ENCODE data around the gene ELFN2.

Gene ELFN2

DNA sequence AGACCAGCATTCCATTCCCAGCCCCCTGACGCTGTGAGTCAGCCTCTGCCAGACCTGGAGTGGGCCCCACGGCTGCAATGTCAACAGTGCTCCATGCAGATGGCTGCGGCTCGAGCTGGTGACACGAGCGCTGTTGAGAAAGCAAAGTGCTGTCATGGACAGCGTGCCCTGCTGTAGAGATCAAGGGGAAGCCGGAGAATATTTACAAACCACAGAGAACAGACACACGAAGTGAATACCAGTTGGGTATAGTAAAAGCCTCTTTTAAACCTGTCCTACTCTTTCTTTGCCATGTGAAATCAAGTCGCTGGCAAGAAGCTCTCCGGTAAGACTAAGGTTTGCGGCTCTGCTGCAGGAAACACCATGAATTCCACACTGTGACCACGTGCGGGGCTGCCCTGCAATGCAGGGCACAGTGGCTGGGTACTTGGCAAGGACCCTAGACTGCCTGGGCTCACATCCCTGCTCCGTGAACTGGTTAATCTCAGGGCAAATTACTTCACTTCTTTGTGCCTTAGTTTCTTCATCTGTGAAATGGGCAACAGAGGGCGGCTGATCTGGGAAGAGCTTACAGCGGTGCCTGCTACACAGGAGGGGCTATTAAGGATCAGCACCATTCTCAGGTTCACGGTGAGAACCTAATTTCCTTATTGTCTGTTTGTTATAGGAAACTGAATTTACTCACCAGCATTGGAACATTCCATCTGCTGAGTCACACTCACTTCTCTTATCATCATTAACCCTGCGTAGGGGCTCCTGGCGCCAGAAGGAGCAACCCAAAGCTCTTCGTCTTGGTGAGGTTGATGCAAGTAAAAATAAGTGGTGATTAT lies 27.8 kb upstream of the ELFN2 start:
- no peak for DNase-seq

DNA sequence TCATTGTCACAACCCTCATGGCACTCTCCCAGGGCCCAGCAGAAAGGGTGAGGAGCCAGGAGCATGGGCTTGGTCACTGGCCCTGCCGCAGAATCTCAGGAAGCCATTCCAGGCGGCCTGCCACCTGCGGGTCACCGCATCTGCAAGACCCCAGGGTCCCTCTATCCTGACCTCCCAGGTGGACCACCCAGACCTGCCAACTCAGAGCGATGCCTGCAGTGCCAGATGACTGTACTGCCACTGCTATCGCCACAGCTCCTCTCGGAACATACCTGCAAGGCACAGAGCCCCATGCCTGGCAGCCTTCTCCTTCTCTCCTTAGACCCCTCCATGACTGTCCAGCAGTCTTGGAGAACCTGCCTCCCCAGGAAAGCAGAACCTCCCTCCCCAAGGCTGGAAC lies 26.4 kb upstream of the ELFN2 start:
- no peak for DNase-seq

DNA sequence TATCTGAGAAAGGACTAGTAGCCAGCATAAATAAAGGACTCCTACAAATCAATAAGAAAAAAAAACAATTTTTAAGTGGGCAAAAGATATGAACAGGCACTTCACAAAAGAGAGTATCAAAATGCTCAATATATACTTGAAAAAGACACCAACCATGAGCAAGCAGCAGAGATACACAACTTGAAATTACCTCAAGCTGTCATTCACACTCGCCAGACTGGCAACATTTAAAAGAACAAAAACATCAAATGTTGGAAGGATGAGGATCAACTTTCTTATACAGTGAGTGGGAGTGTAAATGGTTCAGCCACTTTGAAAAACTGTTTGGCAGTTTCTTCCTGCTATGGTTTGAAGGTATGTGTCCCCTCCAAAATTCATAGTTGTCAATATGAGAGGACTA lies 23.9 kb upstream of the ELFN2 start:
- no peak for DNase-seq

DNA sequence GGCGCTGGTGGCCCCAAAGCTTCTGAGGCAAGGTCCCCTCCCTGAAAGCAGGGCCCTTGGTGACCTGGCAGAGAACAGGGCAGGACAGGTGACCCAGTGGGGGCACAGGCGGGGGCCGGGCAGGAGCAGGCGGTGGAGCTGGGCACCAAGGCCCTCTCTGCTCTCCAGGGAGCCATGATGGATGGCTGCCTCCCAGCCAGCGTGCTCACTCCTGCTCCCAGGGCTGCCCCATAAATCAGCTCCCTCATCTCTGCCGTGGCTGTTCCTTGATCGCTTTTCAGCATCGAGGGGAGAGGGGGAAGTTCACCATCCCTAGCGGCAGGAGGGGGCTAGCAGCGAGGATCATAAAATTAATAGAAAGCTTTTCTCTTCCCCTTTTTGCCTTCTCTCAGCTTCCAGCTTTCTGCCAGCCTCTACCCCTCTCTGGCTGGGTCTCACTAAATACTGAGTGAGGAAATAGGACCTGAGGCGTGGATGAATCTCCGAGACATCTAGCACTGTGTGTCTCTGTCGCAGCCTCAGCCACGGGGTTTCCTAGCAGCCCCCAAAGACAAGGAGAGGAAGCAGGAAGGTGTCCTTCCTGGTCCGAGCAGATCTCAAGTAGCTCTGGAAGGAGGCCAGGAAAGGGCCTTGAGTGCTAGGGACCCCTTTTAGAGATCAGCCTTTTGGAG lies 22.2 kb upstream of the ELFN2 start:
- DNase-seq, result no peak

DNA sequence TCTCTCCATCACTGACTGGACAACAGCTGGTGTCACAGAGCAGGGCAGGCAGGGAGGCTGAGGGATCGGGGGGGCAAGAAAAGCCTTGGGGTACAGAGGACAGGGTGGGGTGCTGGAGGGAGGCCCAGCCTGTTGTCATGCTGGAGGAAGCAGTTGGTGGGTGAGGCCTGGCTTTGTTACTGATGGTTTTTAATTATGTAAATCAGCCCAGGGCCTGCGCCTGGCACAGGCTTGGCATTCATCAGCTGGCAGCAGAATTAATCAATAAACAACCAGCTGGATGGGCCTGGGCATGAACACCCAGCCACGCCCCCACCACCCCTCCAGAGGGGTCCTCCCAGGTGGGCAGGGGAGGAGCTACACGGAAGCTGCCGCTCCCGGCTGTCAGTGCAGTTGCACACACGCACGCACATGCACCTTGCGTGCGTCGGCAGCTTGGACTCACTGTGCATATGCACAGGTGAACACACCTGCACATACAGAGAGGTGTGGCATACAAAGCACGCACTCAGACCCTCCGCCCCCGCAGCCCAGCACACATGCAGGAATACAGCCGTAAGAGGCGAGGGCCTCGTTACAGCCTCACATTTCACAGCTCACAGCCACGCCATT lies 21.3 kb upstream of the ELFN2 start:
- peak; percentile 78 for DNase-seq

DNA sequence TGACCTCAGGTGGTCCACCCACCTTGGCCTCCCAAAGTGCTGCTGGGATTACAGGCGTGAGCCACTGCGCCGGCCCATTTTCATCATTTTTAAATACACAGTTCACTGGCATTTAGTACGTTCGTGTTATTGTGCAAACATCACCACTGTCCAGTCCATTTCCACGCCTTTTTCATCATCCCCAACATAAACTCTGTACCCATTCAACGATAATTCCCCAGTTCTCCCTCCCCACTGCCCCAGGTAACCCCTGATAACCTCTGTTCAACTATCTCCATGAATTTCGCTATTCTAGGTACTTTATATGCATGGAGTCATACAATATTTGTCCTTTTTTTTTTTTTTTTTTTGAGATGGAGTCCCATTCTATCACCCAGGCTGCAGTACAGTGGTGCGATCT lies 18.2 kb upstream of the ELFN2 start:
- DNase-seq, result no peak

DNA sequence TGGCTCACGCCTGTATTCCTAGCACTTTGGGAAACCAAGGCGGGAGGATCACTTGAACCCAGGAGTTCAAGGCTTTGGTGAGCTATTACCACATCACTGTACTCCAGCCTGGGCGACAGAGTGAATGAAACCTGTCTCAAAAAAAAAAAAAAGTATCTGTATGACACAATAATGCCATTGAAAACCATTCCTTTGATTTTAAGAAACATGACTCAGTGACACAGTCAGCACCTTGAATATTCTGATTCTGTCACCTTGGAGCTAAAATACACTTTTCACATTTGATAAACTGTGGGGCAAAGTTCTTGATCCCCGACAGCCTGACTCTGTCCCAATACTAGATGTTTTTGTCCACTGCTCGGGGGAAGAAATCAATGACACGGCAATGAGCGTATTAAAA lies 16.7 kb upstream of the ELFN2 start:
- DNase-seq, result no peak

DNA sequence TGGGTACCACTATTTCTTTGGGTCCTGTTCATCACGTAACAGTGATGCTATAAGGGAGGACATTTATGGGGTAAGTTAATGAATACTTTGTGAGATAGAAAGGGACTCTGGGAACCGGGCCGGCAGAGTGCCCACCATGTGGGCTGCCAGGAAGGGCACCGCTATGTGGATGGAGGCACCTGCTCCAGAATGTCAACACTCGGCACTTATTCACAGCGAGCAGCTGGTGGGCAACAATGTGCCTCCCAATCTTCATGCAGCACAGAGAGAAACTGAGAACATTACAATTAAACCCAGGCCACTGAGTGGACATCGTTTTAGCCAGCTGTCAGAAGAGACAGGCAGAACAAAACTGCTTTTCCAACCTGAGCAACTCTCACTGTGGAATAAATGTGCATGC lies 15.8 kb upstream of the ELFN2 start:
- DNase-seq, result no peak

DNA sequence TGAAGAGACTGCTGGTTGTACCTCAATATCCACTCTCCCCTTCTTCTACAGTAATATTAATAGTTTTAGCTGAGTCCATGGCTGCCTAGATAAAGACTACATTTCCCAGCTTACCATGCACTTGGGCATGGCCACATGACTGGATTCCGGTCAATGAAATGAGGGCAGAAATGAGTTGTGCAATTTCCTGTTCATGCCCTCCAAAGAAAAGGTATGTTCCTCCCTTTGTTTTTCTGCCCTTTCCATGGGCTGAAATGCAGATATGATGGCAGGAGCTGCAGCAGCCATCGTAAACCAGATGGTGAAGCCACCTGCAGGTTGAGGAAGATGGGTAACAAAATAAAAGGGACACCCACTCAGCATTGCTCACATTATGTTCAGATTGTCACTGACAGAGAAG lies 15.3 kb upstream of the ELFN2 start:
- DNase-seq, result no peak

DNA sequence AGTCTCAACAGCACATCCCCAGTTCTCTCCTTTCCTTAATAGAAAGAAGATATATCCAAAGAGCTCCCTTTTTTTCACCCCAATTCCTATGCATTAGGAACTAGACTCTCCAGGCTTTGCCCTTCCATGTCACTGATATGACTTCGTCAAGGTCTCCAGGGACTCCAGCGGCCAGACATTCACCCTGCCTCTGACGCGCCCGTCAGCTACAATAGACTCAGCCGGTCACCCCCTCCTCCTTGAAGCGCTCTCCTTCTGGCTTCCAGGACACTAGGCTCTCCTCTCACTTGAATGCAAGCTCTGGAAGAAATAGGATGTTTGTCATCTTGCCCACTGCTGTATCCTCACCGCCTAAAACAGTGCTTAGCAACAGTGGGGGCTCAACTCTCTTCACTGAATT lies 14.9 kb upstream of the ELFN2 start:
- DNase-seq, result no peak

DNA sequence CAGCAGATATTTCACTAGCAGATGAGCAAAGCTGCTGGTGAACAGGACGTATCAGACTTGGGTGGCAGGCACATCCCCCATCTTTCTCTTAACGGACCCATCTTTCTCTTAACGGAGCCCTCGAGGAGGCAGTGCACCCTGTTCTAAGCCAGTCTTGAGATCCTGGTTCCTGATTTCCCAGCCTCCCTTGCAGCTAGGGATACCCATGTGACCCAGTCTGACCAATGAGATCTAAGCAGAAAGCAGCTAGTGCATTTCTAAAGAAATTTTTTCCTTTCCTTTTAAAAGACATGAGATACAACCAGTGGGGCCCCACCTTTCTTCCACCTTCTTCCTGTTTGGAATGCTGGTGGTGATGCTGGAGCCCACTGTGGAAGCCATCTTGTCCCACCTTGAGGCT lies 13.6 kb upstream of the ELFN2 start:
- no peak for DNase-seq

DNA sequence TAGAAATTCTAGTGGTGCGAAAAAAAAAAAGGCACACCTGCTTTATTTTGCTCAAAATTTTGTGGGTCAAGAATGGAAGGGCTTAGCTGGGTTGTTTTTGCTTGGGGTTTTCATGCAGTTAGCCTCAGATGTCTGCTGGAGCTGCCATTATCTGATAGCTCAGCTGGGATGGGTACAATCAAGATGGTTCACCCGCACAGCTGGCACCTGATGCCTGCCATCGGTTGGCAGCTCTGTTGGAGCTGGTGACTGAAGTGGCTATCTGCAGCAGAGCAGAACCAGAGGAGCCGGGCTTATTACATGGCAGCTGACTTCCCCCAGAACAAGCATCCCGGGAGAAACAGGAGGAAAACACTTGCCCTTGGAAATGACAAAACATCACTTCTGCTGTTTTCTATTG lies 12.1 kb upstream of the ELFN2 start:
- no peak for DNase-seq

DNA sequence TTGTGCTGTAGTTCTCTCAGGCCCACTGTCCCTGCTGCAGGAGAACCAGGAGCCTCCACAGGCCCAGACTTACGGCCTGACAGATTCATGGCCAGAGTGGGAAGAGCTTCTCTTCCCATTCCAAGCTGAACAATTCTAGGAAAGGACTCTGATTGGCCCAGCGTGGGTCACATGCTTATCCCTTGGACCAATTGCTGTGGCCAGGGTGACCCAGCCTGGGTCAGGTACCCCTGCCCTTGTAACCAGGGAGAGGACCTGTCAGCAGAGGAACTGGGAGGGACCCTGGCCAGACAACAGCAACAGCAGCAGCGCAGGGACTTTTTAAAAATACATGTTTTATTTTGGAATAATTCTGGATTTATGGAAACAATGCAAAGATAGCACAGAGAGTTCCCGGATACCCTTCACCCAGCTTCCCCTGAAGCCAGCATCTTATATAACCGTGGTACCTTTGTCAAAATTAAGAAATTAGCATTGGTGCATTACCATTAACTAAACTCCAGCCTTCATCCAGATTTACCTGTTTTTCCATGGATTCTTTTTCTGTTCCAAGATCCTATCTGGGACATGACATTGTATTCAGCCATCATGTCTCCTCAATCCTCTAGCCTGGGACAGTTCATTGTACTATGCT lies 8.8 kb upstream of the ELFN2 start:
- DNase-seq, result no peak

DNA sequence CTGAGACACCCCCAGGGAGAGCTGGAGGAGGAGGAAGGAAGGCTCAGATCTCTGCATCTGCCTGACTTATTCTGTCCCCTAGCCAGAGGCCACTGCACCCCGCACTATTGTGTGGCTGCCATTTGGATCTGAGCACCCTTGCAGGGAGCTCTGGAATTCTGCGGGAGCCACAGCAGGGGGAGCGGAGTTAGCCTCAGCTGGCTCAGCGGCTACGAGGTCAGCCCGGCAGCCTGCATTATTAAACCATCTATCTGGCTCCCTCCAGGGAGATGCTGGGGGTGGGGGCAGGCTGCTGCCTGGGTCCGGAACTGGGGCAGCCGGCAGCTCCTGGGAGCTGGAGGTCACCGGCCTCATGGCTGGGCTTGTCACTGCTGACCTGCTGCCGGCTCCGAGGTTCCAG lies 6.5 kb upstream of the ELFN2 start:
- no peak for DNase-seq

DNA sequence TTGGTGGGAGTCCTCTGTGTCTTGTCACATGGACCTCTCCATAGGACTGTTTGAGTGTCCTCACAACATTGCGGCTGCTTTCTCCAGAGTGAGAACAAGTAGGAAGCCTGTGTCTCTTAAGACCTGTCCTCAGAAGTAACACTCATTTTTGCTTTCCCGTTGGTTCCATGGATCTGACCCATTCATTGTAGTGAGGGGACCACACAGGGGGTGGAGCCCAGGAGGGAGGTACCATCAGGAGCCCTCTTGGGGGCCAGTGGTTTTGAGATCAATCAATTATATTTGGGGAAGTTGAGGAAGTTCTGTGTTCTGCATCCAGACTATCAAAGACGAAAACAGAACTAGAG lies 5.4 kb upstream of the ELFN2 start:
- DNase-seq, result no peak

DNA sequence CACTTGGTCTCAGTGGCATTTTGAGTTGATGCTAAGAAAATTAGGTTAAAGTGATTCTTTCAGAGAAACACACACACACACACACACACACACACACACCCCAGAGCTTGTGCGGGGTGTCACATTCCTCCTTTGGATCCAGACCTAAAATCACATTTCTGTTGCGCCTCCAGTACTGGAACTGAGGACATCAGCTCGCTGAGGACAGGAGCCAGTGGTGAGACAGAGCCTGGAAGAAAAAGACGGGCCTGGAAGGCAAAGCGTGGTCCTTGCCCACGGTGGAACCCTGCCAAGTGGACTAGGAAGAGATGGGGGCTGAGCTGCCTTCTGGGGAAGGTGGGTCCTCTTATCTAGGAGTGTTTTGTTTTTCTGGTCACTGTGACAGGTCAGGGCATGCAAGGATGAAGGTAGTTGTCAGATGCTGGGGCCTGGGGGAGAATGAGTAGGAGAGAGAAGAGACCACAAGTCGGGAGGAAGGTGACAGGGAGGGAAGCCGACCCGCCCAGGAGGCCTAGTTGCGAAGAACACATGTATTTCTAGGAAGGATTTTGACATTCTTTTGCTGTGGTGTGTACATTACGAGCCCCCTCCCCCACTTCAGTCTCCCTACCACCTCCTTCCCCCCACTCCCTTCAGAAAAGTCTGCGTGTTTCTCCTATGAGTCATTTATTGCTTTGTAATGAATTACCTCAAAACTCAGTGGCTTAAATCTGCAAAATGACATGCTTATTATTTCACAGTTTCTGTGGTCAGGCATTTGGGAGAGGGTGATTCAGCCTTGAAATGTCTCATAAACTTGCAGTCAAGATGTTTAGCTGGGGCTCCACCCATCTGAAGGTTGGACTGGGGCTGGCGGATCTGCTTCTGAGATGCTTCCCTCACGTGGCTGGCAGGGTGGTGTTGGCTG lies 4.8 kb upstream of the ELFN2 start:
- DNase-seq, result no peak

DNA sequence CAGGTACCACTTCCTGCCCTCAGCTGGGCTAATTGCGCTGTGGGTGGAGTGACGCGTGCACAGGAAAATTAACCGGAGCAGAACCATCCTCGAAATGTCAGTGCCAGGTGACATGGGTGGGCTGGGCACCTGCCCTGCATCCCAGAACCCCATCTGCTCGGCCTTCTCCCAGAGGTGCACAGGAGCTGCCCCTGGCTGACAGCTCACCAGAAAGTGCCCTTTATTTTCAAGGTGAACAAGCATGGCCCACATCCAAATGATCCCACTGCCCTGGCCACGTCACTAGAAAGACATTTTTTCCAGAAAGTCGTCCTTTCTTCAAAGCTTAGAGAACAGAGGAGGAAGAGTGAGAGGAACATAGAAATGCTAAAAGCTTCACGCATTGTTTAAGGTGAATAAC lies 4.1 kb upstream of the ELFN2 start:
- no peak for DNase-seq

DNA sequence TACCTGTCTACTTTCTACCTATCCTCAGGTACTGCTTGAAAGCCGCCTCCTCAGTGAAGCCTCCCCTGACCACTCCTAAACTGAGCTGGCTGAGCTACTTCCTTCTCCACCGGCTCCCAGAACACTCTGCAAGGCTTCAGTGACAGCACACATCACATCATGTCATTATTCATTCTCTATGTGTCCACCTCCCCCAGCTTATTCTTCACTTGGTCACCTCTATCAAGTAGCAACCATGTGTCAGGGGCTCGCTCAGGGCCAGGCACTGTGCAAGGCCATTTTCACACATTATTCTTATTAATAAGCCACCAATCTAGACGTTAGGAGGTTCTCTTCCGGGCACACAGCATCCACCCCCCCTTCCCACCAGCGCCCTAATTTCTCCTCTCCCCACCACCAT lies 3.7 kb upstream of the ELFN2 start:
- no peak for DNase-seq

DNA sequence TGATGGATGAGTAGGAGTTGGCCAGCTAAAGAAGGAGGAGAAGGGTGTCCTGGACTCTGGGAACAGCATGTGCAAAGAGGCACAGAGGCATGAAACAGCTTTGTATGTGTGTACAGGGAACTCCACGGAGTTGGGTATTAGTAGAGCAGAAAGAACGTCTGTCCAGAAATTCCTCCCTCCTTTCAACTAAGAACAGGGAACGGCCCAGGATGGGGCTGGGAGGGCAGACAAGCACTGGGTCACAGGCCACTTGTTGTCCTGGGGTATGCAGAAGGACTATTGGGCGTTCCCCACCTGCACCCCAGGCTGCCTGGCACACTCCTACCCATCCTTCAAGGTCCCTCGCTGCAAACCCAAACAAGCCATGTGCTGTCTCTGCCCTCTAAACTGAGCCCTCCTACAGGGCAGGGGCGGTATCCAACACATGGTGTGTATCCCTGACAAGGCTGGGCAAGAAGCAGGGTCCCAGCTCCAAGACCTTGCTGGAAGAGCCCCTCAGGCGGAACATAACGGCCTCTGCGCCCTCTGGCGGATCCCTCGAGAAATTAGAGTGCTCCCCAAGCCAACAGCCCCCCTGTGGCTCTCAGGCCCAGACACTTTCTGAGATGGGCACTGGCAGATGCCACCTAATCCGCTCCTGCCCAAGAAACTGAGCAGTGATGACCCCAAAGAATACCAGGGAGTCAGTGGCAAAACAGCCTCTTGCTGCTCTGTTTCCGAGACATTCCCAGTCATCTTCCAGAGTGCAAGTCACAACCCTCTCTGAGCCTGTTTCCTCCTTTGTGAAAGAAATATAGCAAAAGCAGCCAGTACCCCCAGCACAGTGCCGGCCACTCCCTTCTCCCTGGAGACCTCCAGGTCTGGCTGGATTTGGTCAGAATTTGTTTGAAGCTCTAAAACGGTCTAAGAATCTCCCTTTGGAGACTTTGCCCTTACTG lies 1.6 kb upstream of the ELFN2 start:
- peak; percentile 53 for DNase-seq

DNA sequence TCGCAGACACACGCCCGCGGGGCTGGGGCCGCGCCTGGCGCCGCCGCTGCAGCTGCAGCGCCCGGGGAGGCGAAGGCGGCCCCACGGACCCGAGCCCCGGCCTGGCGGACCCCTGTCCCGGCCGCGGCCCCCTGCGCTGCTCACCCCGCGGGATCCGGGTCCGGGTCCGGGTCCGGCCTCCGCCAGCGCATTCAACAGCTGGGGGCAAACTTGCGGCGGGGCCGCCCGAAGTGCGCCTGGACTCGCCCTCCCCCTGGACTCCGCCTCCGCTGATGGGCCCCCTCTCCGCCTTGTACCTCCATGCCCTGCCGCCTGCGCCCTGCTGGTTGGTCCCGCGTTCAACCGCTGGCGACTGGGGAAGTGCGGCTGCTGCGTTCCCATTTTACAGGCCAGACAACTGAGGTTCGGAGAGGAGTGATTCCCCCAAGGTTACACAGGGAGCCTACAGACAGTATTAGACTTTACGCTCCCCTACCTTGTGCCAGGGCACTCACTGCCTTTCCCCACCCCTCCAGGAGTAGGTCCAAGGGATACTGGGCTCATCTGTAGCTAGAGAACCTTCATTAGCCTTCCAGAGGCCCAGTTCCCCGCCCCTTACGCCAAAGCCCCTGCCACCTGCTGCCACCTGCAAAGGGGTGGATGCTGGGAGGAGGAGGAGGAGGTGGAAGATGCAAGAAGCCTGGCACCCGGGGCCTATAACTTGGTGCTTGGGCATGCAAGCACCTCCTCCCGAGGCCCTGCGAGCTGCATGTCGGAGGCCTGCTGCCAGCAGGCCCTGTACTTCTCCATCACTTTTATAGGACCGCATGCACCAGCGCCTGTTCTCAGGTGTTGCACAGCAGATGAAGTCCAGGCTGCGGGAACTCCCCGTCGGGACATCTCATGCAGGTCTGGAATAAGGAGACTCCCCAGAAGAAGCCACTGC lies 694 bp upstream of the ELFN2 start:
- DNase-seq, result no peak

DNA sequence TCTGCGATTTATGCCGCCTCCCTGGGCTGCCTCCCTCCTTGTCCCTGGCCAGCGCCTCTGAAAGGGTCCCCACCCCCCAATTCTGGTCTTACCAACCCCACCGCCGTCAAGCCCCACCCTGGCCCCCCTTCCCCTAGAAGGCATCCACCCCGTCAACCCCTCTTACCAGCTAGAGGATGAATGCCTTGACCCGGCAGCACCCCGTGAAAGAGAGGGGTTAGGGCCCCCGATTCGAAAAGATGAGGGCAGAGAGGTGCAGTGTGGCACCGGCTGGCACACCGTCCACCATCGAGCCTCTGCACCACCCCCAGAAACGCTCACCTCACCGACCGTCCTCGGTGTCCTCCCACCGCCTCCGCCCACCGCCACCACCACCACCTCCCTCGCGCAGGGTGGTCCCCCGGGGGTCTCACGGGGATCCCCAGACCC lies 559 bp downstream of the ELFN2 start:
- no peak for DNase-seq
